HG02678 (cell line): ENCODE results near the gene ZC3H18.
A peak's percentile ranks its signal among the peaks of the same experiment; 100 is the strongest.

Experiments used
- ATAC-seq: cut with Tn5 transposase; IDR thresholded peaks from one replicate; pipeline ENCODE4 v1.9.1; 2021; ENCODE audit warnings: mild to moderate bottlenecking, moderate library complexity; ENCODE audit not compliant: unreplicated experiment

ZC3H18 gene

DNA sequence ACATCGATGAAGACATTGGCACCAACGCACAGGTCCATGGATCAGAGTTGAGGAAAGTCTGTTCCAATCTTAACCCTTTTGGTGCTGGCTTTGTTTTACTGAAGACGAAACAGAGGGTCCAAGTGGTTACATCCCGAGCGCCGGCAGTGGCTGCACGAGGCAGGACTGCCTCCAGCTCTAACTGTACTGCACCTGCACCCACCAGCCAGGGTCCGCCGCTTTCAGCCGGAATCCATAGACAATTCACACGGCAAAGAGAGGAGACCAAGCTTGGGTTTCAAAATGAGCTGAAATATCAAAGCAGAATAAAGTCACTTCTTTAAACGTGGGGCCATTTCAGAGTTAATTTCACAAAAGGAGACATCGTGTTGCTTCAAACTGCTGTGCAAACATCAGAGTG, 21.2 kb upstream of the ZC3H18 start:
- no peak for ATAC-seq

DNA sequence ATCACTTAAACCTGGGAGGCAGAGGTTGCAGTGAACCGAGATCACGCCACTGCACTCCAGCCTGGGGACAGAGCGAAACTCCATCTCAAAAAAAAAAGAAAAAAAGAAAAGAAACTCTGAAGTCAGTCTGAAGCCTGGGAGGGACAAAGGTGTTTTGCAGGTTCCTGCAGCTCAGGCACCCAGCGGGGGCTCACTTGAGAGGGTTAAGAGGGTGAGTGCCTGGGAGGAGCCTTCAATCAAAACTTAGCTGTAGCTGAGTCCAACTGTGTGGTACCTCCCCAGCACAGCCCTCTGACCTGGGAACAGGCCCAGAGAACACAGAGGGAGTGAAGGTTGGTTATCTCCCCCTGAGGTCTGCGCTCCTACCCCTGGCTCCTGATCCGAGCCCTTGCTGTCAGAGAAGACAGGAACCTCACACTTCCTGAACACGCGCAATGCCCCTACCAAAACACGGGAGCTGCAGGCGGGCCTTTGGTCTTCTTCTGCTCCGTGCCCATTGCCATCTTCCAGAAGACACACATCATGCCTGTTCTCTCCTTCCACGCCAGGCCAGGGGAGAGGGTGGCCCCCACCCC, 20.4 kb upstream of the ZC3H18 start:
- no peak for ATAC-seq

DNA sequence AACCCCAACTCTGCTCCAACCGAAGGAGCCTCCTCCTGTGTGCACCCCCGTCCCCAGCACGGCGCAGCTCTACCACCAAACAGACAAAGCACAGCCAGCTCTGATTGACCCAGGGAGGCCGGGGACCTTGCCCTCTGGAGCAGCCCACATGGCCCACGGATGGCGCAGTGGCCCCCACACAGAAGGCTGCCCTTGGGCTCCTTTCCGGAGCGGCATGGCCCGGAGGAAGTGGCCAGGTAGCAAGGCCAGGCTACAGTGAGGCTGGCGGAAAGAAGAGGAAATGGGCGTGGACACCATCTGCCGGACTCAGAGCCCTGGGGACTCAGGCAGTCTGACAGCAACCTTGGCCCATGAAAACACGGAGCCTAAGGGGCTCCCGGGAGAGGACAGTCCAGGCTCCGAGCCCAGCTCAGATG, 19.9 kb upstream of the ZC3H18 start:
- ATAC-seq, result no peak

DNA sequence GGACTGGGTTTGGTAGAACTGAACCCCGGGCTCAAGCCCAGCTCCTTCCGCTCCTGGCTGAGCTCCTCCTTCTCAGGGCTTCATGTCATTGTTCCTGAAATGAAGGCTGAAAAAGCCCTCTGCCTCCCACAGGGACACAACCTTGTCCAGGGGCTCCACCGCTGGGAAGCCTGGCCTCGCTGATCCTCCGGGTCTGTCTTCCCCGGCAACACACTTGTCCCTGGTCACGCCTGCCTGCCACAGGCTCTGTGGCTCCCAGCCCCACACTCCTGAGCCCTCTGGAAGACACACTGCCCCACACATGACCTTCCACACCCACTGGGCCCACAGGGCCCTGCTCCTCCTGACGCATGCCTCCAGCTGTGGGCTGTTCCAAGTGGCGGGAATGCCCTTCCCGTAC, 18.0 kb upstream of the ZC3H18 start:
- ATAC-seq, result no peak

DNA sequence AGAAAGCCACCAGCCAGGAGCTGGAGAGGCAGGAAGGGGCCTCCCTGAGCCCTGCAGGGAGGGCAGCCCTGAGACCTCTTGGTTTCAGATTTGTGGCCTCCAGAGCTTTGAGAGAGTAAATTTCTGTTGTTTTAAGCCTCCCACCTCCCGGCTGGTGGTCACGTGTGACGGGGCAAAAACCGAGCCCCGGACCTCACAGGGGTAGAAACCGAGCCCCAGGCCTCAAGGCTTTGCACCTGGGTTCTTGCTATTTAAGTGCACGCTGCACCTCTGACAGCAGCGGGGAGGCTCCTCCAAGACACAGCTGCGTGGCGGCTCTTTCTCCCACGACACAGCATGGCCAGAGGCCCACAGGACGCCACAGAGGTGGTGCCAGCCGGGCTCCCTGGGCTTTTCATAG, 17.4 kb upstream of the ZC3H18 start:
- peak; percentile 68 for ATAC-seq

DNA sequence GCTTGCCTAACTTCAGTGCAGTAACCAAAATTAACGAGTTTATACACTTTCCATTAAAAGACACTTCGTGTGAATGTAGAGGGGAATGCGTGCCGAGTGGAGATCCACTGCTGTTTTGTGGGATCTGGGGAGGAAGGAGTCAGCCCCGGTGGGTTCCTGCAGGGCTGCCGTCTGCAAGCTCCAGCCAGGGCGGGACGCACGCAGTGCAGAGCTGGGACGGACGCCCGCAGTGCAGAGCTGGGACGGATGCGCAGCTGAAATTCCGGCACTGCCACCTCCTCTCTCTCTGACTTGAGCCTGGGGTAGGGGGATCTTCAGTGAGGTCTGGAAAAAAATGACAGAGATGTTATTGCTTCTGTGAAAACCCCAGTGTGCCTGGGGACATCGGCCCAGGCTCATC, 16.5 kb upstream of the ZC3H18 start:
- ATAC-seq, result no peak

DNA sequence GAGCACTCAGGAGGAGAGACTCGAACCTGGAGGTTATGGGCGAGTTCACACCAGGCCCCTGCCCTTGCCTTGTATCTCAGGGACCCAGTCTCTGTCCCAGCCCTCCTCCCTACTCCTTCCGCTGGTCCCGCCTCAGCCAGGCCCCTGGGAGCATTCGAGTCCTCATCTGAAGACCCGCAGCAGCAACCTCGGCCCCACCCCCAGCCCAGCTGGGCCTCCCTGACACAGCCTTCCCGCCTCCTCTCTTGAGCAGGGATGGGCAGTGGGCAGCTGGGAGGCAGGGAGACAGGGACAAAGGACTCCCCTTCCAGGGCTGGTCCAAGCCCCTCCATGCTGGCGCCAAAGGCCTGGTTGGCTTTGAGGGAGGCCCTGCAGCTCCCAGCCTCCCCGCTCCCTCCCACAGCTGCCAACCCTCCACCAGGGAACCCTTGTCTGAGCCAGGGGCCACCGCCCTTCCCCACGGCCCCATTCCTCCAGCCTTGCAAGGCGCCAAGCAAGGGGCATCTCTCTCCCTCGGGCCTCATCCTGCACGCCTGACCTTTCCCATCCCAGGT, 15.4 kb upstream of the ZC3H18 start:
- ATAC-seq, result no peak

DNA sequence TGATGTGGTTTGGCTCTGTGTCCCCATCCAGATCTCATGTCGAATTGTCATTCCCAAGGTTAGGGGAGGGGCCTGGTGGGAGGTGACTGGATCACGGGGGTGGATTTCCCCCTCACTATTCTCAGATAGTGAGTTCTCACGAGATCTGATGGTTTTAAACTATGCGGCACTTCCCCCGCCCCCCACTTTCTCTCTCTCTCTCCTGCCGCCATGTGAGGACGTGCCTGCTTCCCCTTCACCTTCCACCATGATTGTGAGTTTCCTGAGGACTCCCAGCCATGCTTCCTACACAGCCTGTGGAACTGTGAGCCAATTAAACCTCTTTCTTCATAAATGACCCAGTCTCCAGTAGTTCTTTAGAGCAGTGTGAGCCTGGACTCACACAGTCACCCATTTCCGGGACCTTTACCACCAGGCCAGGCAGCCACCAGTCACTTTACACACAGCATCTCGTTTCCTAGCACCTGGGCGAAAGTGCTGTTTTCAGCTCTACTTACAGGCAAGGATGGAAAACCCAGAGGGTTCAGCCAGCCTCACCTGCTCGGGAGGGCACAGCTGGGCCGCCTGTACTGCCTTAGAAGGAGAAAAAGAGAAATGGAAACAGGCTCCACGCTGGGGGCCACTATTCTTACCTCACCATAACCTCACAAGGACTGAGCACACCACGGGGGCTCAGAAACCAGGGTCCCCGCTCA, 13.8 kb upstream of the ZC3H18 start:
- ATAC-seq, result no peak

DNA sequence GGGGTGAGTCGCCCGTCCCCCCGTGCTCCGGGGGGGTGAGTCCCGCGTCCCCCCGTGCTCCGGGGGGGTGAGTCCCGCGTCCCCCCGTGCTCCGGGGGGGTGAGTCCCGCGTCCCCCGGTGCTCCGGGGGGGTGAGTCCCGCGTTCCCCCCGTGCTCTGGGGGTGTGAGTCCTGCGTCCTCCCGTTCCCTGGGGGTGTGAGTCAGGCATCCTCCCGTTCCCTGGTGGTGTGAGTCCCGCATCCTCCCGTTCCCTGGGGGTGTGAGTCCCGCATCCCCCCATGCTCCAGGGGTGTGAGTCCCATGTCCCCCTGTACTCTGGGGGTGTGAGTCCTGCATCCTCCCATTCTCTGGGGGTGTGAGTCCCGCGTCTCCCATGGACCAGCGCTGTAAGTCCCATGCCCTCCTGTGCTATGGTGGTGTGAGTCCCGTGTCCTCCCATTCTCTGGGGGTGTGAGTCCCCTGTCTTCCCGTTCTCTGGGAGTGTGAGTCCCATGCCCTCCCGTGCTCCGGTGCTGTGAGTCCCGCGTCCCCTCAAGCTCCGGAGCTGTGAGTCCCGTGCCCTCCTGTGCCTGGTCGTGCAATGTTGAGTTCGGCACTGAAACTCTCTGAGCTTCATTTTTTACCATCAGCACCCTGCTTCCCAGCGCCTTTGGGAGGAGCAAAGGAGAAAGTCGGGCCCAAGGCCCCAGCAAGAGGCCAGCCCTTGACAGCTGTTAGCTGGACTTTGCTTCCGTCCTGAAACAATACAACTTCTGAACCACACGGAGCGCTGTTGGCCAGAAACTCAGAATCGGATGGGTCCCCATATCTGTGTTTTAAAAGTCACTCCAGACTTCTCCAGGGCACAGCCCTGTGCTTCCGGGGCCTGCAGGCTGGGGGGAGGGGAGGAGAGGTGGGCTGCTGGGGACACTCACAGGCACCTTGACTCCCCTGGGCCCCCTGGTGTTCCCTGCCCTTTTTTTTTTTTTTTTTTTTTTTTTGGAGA, 11.5 kb upstream of the ZC3H18 start:
- no peak for ATAC-seq

DNA sequence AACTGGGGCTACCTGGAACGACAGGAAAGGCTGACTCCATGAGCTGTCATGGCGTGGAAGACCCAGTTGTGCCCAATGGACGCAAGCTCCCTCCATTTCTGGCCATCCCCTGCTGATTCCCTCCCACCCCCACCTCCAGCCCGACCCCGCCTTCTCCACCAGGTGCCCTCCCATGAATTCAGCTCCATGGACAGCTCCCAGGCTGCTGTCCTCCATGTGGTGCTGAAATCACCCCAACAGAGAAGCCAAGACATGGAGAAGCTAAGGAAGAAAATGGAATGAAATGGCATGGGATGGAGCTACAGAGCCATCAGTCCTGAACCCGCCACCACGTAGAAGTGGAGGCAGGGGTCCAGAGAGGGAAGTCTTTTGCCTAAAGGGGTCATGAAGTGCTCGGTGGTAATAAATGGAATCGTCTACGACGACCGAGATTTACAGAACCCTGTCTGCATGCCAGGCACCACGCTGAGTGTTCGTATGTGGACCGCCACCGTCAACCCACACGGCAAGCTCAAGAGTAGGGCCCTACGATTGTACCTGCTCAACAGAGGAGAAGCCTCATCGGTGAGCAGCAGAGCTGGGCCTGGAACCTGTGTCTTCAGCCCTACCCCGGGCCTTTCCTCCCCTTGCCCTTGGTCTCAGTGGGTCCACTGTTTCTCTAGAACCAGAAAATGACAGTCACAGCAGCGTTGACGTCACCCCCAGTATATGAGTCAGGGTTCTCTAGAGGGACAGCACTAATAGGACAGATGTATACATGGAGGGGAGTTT, 9.3 kb upstream of the ZC3H18 start:
- no peak for ATAC-seq

DNA sequence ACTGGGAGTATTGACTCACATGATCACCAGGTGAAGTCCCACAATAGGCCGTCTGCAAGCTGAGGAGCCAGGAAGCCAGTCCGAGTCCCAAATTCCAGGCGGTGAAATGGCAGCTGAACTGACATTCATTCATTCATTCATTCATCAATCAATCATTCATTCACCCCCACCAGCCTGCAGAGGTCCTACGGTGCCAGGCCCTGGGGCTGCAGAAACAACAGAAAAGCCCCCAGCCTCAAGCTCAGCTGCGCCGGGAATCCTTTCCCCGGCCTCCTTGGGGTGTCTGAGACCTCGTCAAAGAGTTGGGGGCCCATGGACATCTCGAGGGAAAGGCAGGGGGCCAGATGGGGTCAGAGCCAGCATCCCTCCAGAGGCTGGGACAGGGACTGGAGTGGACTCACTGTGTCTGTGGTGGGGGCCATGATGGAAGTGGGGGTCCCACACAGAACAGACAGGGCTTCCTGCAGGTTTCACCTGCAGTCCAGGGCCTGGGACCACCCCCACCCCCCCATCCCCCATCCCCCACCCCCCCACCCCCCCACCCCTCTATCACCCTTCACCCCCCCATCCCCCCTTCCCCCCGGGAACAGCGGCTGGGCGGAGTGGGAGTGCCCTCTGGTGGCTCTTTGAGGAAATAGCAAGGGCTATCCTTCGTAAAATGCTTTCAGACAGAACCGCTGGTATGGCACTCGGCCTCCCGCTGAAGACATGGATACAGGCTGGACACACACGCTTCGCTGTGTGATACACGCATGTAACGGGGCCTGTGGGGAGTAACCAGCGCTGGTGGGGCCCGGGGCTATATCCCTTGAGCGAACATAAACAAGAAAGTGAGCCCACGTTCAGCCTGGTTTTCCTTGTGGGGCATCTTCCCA, 8.5 kb upstream of the ZC3H18 start:
- ATAC-seq, result no peak

DNA sequence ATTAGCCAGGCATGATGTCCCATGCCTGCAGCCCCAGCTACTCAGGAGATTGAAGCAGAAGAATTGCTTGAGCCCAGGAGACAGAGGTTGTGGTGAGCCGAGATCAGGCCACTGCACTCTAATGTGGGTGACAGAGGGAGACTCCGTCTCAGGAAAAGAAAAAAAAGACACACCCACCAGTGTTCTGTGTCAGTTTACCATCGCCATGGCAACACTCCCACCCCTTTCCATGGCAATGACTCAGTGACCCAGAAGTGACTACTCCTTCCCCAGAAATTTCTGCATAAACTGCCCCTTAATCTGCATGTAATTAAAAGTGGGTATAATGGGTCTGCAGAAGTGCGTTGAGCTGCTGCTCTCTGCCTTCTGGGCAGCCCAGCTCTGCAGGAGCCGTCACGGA, 4.0 kb upstream of the ZC3H18 start:
- ATAC-seq, result no peak

DNA sequence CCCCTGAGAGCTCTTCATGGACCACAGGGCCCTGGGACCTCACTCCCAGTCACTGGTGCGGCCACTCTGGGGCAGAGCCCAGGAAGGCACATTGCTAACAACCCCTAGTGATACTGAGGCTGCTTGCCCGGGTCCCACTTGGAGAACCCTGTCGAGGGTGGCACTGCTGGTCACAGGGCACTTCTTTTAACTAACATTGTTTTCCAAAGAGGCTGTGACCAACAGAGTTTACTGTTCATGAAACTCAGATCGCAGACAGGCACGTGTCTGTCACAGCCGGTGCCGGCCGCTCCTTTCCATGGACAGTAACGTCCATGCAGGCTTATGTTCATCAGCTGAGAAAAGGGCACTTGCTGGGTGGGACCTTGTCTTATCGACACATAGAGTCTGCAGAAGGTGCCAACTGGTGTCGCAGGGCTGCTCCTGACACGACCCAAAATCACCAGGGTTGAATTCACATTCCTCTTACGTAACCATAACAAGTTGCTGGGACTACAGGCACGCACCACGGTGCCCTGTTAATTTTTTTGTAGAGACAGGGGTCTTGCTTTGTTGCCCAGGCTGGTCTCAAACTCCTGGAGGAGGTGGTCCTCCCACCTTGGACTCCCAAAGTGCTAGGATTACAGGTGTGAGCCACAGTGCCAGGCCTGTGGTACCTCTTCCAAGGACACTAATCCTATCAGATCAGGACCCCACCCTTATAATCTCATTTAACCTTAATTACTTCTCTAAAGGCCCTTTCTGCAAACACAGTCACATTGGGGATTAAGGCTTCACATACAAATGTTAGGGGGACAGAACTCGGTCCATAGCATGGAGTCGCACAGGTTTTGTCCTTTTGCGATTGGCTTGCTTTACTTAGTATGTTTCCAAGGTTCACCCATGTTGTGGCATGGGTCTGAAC, 1.2 kb upstream of the ZC3H18 start:
- ATAC-seq, result no peak

DNA sequence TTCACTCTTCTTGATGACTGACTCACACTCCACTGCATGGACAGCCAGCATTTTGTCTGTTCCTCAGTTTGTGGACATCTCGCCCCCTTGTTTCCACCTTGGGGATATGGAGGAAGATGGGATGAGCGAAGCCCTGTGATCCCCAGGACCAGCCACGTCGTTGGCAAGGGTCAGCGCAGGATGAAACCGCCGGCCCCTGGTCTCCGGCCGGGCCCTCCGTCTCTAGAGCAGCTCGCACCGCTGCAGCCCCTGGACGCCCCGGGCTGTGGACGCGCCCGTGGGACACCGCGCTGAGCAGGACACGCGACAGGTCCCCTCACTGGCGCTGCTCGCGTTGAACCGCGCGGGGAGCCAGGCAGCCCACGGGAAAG, 604 bp upstream of the ZC3H18 start:
- peak; percentile 9 for ATAC-seq

DNA sequence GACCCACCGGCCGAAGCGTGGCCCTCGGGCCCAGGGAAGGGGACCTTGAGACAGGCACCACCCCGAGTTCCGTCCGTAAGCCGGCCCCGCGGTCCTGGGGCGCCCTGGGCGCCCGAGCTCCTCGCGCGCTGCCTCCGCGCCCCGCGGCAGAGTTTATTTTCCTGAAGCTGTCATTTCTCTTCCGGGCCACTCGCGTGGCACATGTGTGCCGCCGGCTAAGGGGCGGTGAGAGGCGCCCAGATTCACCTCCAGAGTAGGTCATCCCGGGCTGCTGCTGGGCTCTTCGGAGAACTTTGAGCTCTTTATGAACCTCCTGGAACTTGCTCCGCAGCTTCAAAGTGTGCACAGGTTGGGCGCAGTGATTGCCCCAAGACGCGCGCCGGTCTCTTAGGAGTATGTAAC, 489 bp downstream of the ZC3H18 start:
- ATAC-seq, result peak; percentile 15

DNA sequence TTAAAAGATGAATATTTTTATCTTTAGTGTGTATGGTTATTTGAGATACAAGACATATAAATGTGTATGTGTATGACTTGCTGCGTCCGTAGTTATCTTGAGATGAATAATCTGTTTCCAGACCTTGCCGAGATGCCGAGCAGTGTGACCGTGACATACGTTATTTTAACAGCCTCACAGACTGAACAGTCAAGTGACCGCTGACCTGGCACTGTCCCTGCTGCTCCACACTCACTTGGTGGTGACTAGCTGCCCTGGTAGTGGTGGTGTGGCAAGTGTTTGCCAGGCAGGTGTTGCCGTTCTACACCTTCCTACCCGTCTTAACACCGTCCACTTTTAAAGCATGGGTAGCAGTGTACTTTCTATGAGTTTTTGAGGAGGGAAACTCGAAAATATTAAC, 5.0 kb downstream of the ZC3H18 start:
- ATAC-seq, result no peak

DNA sequence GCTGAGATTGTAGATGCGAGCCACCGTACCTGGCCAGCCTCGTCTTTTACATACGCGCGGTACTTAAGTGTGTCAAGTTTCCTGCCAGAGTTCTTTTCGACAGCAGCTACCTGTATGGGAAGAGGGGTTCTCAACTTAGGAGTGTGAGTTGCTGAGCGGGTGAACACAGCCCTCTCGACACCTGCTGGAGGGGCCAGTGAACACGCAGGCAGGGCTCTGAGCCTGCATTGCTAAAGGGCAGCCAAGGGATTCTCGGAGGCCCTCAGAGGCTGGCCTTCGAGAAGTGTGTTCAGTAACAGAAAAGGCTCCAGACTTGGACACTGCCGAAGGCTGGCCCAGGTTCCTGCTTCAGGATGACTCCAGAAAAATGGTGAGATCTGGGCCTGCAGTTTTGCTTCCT, 6.1 kb downstream of the ZC3H18 start:
- ATAC-seq, result no peak

DNA sequence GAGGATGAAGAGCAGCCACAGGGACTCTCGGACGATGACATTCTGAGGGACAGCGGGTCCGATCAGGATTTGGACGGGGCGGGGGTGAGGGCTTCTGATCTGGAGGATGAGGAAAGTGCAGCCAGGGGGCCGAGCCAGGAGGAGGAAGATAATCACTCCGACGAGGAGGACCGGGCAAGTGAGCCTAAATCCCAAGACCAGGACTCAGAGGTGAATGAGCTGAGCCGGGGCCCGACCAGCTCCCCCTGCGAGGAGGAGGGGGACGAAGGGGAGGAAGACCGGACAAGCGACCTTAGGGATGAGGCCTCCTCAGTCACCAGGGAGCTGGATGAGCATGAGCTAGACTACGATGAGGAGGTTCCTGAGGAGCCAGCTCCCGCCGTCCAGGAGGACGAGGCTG, 7.0 kb downstream of the ZC3H18 start:
- no peak for ATAC-seq
